ENCODE data around the gene LRRC25.
A peak's percentile ranks its signal among the peaks of the same experiment; 100 is the strongest.

GRCh38 chr19:18377026-18377425, 20.4 kb downstream of the LRRC25 start:
- TF ChIP-seq POLR2AphosphoS5 (IDR thresholded peaks at IDR 0.05) (peak; percentile 97), CTCF (IDR thresholded peaks at IDR 0.05) (no peak)

Measured in prostate gland (tissue), 2 donors.